ENCODE measurements around the gene ANGPTL7. TPM values are rescaled to one million over a fixed set of nuclear protein-coding genes. Genes with fewer than 3 reads are reported as not detected.

Gene ANGPTL7
- total and polyA plus RNA-seq, 2 of the 8 experiments (the other 6 are each of a cell fraction or from before 2014, with no cell fraction given), result not detected

DNA sequence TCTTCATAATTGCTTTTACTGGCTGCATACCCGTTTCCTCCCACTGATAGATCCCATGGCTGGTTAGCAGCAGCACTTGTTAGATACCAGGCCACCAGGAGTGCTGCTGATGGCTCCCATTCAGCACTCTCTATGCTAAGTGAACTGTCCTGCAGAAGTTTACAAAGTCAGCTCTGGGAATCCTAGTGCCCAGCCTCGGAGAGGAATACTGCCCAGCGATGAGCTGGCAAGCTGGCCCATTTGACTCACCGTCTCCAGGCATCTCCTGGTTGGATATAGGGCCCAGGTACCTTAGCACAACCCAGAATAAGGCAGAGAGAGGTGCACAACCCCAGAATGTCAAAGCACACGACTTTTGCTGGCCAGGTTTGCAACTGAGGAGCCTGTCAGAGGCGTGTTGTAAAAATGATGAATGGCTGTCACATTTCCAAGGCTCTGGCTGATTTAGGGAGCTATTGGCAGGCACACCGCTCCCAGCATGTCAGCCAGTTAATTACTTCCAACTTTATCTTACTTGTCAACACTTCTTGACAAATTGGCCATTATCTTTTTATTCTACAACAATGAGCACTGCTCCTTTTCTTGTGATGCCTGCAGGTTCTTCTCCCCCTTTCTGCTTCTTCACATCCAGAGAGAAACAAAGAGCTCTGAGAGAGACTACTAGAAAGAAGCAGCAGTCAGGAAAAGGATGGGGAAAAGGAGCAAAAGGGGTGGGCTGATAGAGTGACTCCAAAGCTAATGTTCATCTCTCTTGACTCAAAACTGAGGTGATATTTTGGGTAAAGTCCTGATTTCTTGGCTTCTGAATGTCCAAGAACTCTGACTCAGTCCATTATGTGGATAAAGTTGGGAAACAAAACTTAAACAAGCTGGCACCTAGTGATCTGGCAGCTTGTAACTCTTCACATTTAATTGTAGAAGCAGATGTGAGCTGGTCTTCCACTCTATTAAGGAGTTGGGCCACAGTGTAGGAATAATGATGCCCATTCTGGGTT, 10.8 kb upstream of the ANGPTL7 start:
- ChIA-PET POLR2A (ENCODE audit: partially characterized antibody) (interaction anchor here (0.6 to 1.2 kb wide), 2 partner anchors 9 to 42 kb away, joined by 4 to 5 read pairs; no protein-coding TSS in a partner anchor), CTCF (ENCODE audit: partially characterized antibody) (interaction anchor here (0.8 to 1.2 kb wide), 3 partner anchors 20 to 63 kb away, joined by 3 read pairs; no protein-coding TSS in a partner anchor)
- Histone ChIP-seq H3K18ac (ENCODE audit: extremely low read depth, low read length) (no peak overlapping the region), H2BK5ac (ENCODE audit: low read depth, low read length) (no peak overlapping the region), H4K8ac (ENCODE audit: extremely low read depth, insufficient read depth, low read length) (no peak overlapping the region), H3K79me1 (ENCODE audit: low read depth, low read length) (no peaks in the 10 kb centered on the region; the same call in 1 of the 2 replicates), H3K4ac (replicated peaks; ENCODE audit: insufficient read length, low read depth, low read length) (no peak overlapping the region), H3K27ac (ENCODE audit: low read depth, low read length) (no peak overlapping the region), H3K79me2 (ENCODE audit: control insufficient read depth in 1 of 2, insufficient read depth in 2 of 2, low read length in 2 of 2) (no peaks in the 10 kb centered on the region), H3K27me3 (replicated peaks in 1 of 4; ENCODE audit: control insufficient read depth in 3 of 4, extremely low read depth in 1 of 4, insufficient read depth in 3 of 4, low read length in 3 of 4) (no peaks in the 10 kb centered on the region), H4K91ac (replicated peaks; ENCODE audit: insufficient read length, low read length) (no peak overlapping the region), H3K9ac (replicated peaks in 1 of 4; ENCODE audit: extremely low read depth in 1 of 4, low read depth in 3 of 4, low read length in 3 of 4) (no peak overlapping the region), H3K14ac (ENCODE audit: insufficient read length) (no peak overlapping the region), H3K56ac (replicated peaks; ENCODE audit: insufficient read length, low read depth, low read length) (no peak overlapping the region), H2AFZ (ENCODE audit: low read length) (no peak overlapping the region), H3K36me3 (ENCODE audit: control insufficient read depth in 2 of 4, insufficient read depth in 4 of 4, low read length in 3 of 4) (no peaks in the 10 kb centered on the region; a peak in 2 of 8 replicates), H3K9me3 (ENCODE audit: insufficient read depth in 2 of 2, low read depth in 1 of 2, low read length in 1 of 2) (no peaks in the 10 kb centered on the region), H4K5ac (ENCODE audit: insufficient read length, low read depth, low read length) (no peak overlapping the region), H2BK15ac (ENCODE audit: low read length) (no peak overlapping the region), H2BK20ac (ENCODE audit: low read length) (no peak overlapping the region), H3K4me3 (ENCODE audit: extremely low read depth in 1 of 4, insufficient read depth in 2 of 4, low read depth in 3 of 4, low read length in 4 of 4) (no peak overlapping the region), H3K23me2 (ENCODE audit: low read depth, low read length) (no peaks in the 10 kb centered on the region), H3K4me1 (replicated peaks in 1 of 4; ENCODE audit: control insufficient read depth in 3 of 4, insufficient read depth in 4 of 4, low read length in 3 of 4) (no peaks in the 10 kb centered on the region), H2BK12ac (ENCODE audit: low read depth, low read length) (no peak overlapping the region), H3K23ac (ENCODE audit: insufficient read length) (no peak overlapping the region), H2AK5ac (ENCODE audit: low read depth, low read length) (no peak overlapping the region), H2BK120ac (replicated peaks; ENCODE audit: low read depth, low read length) (no peak overlapping the region), H4K20me1 (replicated peaks in 1 of 2; ENCODE audit: control insufficient read depth in 1 of 2, insufficient read depth in 2 of 2, low read length in 2 of 2) (peaks cover 0 to 6% of the 10 kb centered on the region in 2 experiments), H3K4me2 (ENCODE audit: insufficient read depth in 1 of 2, low read depth in 2 of 2, low read length in 2 of 2) (no peak overlapping the region)
- TF ChIP-seq, protein P1, sequence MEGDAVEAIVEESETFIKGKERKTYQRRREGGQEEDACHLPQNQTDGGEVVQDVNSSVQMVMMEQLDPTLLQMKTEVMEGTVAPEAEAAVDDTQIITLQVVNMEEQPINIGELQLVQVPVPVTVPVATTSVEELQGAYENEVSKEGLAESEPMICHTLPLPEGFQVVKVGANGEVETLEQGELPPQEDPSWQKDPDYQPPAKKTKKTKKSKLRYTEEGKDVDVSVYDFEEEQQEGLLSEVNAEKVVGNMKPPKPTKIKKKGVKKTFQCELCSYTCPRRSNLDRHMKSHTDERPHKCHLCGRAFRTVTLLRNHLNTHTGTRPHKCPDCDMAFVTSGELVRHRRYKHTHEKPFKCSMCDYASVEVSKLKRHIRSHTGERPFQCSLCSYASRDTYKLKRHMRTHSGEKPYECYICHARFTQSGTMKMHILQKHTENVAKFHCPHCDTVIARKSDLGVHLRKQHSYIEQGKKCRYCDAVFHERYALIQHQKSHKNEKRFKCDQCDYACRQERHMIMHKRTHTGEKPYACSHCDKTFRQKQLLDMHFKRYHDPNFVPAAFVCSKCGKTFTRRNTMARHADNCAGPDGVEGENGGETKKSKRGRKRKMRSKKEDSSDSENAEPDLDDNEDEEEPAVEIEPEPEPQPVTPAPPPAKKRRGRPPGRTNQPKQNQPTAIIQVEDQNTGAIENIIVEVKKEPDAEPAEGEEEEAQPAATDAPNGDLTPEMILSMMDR (IDR thresholded peaks at IDR 0.05; ENCODE audit: control extremely low read depth in 1 of 3, insufficient read depth in 1 of 3, low read depth in 1 of 3, low read length in 3 of 3), result no peak
- TF ChIP-seq YY1 (IDR thresholded peaks at IDR 0.05; ENCODE audit: low read depth, low read length), result no peak
- no peak for TF ChIP-seq SIX5 (IDR thresholded peaks at IDR 0.05; ENCODE audit: low read depth, low read length)
- peak; percentile 70 for TF ChIP-seq NANOG (IDR thresholded peaks at IDR 0.05; ENCODE audit: insufficient read depth, low read depth, low read length, poor library complexity, severe bottlenecking)
- TF ChIP-seq POU5F1 (IDR thresholded peaks at IDR 0.05; ENCODE audit: low read depth, low read length), result no peak
- DNase-seq (ENCODE audit: low read depth in 1 of 2, low spot score in 2 of 2) (no peak), FAIRE-seq (no peak)
- 83% methylated on average over 7 of the region's 7 CpGs; no CpG with 5 or more reads in 1 of the 2 experiments for WGBS, 2 experiments (ENCODE audit: extremely low coverage in 1 of 2, insufficient coverage in 1 of 2, insufficient read length in 1 of 2, insufficient replicate concordance in 2 of 2, low coverage in 1 of 2, low lambda C conversion rate in 2 of 2, missing lambda C conversion rate in 1 of 2)

Data from H1 (cell line).